LNCaP clone FGC (cell line): Measurements from ENCODE around the gene HPS3.

Experiments
- DNase-seq: peaks from one replicate; pipeline ENCODE4 v3.0.0-alpha.2; 2011; ENCODE audit warnings: low read depth
- H3K4me3 ChIP-seq: 2 replicates; pipeline ENCODE4 v1.5.1; 2011; ENCODE audit warnings: mild to moderate bottlenecking, low read depth, low read length, control low read depth
- TF ChIP-seq, protein P1 (sequence below): IDR thresholded peaks from 2 replicates; pipeline ENCODE4 v1.5.1; 2012; ENCODE audit warnings: mild to moderate bottlenecking; ENCODE audit not compliant: control insufficient read depth, insufficient read depth; ENCODE audit errors: extremely low read depth

The HPS3 gene

GRCh38 chr3:149101154-149101553 is 28.3 kb upstream of the HPS3 start:
- TF ChIP-seq, protein P1, sequence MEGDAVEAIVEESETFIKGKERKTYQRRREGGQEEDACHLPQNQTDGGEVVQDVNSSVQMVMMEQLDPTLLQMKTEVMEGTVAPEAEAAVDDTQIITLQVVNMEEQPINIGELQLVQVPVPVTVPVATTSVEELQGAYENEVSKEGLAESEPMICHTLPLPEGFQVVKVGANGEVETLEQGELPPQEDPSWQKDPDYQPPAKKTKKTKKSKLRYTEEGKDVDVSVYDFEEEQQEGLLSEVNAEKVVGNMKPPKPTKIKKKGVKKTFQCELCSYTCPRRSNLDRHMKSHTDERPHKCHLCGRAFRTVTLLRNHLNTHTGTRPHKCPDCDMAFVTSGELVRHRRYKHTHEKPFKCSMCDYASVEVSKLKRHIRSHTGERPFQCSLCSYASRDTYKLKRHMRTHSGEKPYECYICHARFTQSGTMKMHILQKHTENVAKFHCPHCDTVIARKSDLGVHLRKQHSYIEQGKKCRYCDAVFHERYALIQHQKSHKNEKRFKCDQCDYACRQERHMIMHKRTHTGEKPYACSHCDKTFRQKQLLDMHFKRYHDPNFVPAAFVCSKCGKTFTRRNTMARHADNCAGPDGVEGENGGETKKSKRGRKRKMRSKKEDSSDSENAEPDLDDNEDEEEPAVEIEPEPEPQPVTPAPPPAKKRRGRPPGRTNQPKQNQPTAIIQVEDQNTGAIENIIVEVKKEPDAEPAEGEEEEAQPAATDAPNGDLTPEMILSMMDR = no peak
- DNase-seq = no peak
- H3K4me3 ChIP-seq = no peak overlapping the region

DNA sequence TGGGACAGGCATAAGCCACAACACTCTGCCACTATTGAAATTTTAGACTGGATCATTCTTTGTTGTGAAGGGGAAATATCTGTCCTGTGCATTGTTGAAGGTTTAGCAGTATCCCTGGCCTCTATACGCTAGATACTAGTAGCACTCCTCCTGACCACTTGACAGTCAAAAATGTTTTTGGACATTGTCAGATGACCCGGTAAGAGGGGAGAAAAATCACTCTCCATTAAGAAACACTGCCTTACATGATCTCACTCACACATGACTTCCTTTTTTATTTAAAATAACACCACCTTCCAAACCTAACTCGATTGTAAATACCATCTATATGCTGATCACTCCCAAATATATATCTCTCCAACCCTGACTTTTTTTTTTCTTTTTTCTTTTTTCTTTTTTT is 27.8 kb upstream of the HPS3 start:
- TF ChIP-seq, protein P1 = no peak
- no peak overlapping the region for H3K4me3 ChIP-seq
- no peak for DNase-seq

GRCh38 chr3:149104484-149104883 is 25.0 kb upstream of the HPS3 start:
- no peak for DNase-seq
- TF ChIP-seq, protein P1 = no peak
- H3K4me3 ChIP-seq = no peak overlapping the region

GRCh38 chr3:149114458-149114857 is 15.0 kb upstream of the HPS3 start:
- TF ChIP-seq, protein P1 = no peak
- no peak for DNase-seq
- H3K4me3 ChIP-seq = no peak overlapping the region

DNA sequence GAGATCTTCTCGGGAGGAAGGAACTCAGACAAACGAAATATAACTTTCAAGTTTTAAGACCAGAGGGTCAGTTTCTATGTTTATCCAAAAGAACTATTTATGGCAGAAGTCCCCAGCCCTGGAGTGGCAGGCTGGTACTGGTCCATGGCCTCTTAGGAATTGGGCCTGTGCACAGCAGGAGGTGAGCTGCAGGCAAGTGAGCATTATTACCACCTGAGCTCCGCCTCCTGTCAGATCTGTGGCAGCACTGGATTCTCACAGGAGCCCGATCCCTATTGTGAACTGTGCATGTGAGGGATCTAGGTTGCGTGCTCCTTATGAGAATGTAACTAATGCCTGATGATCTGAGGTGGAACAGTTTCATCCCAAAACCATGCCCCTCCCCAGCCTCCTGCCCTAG is 14.3 kb upstream of the HPS3 start:
- DNase-seq = no peak
- H3K4me3 ChIP-seq = no peak overlapping the region
- TF ChIP-seq, protein P1 = no peak

DNA sequence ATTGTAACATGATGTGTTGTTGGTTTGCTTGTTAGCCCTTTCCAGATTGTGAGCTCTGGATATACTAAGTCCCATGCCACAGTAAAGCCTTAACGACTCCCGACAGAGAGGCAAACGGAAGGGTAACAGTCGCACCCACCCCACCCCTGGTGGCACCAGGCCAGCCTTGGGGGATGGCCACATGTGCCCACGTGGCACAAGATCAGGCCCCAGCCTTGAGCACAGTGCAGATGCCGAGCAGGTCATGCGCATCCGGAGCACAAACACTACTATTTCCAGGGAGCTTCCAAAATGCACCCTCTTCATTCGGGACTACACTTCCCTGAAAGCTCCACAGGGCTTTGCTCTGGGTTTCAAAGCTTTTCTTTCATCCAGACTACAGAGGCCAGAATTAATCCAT is 10.7 kb upstream of the HPS3 start:
- no peak overlapping the region for H3K4me3 ChIP-seq
- no peak for DNase-seq
- TF ChIP-seq, protein P1 = no peak

DNA sequence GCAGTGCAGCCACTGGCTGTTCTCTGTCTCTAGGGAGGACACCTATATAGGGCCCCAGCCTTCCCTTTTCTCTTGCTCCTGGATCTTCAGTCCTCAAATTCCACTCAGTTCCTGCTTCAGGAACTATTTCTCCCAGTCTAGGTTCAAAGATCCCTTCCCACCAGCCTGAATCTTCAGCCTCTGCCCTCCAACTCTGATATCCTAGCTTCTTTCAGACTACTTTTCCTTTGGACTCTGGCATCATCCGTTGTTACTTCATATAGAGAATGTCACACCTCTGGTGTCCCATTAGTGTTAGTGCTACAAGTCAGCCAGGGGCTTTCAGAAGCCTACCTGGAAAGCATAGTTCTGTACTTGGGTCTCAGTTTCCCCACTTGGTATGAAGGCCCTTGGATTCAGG is 10.0 kb upstream of the HPS3 start:
- no peak for DNase-seq
- H3K4me3 ChIP-seq = no peak overlapping the region
- TF ChIP-seq, protein P1 = no peak
